Measurements from ENCODE around the gene PTEN. TPM values are rescaled to one million over a fixed set of nuclear protein-coding genes. Genes with fewer than 3 reads are reported as not detected.

The PTEN gene
- total RNA-seq, 1 experiment from 2014 or later: 66.0 TPM

DNA sequence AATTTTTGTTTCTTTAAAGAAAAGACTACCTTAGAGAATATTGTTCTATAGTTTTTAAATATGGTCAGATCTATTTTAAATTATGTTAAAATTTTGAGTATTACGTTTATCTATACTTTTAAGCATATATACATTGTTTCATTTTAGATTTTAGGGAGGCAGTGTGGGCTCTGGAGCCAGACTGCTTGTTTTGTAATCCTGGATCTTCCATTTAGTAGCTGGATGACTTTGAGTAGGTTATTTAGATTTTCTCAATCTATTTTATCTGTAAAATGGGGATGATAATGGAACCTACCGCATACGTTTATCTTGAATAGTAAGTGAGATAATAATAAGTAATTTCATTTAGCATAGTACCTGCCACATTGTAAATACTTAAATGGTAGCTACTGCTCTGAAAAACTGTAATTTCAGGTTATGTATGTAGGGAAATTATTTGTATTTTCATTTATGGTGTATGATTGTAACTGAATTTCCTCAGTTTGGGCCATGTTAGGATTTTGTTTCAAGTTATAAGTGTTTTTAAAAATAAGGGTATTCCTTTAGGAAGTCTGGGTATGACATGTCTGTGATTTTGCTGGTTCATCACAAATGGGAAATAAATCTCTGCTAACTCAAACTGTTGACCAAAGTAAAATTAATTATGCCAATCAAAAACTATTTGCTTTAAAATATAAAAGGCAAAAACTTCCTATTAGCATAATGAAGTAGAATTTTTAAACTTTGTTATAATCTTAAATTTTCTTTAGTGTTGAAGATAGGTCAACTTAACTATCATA lies 6.5 kb downstream of the PTEN start:
- no peak for TF ChIP-seq CTCF (conservative IDR thresholded peaks at IDR 0.05; ENCODE audit: low read depth, low read length)
- TF ChIP-seq EZH2 (IDR thresholded peaks at IDR 0.05; ENCODE audit: borderline replicate concordance, low read depth, low read length, poor library complexity, severe bottlenecking): no peak
- Histone ChIP-seq H3K4me3 (ENCODE audit: low read depth, low read length, poor library complexity, severe bottlenecking) (no peak overlapping the region), H3K27me3 (replicated peaks; ENCODE audit: insufficient read depth, low read depth, low read length, poor library complexity) (no peaks in the 10 kb centered on the region), H3K9me3 (ENCODE audit: low read depth, low read length, poor library complexity, severe bottlenecking) (no peaks in the 10 kb centered on the region), H3K27ac (ENCODE audit: low read depth, low read length, poor library complexity, severe bottlenecking) (no peak overlapping the region), H3K36me3 (ENCODE audit: insufficient read depth, low read length, poor library complexity, severe bottlenecking) (peaks cover 8% of the 10 kb centered on the region), H3K4me1 (ENCODE audit: insufficient read depth, low read length, poor library complexity, severe bottlenecking) (peaks cover 38% of the 10 kb centered on the region)
- intact Hi-C loops (cut with micrococcal nuclease; ENCODE audit: unreplicated experiment): loop anchor here (5.0 to 10.0 kb wide), 2 partner anchors 57 to 105 kb away; no protein-coding TSS in a partner anchor
- POLR2A ChIA-PET (ENCODE audit: low non-redundant PET): no interaction called here
- no TSS peak for BruUV-seq (replicated peaks)
- CTCF ChIA-PET: no interaction called here
- no peak for DNase-seq (ENCODE audit: low spot score)

DNA sequence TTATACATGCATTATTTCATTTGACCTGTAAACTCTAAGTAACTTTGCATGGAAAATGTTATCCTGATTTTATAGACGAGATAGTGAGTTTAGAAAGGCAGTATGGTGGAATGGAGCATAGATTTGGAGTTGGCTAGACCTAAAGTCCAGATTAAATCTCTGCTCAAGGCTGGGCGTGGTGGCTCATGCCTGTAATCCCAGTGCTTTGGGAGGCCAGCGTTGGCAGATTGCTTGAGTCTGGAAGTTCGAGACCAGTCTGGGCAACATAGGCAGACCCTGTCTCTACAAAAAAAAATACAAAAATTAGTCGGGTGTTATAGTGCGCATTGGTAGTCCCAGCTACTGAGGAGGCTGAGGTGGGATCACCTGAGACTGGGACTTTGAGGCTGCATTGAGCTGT lies 9.4 kb downstream of the PTEN start:
- POLR2A ChIA-PET (ENCODE audit: low non-redundant PET): no interaction called here

GRCh38 chr10:87873656-87874055 lies 10.2 kb downstream of the PTEN start:
- no TSS peak for BruUV-seq (replicated peaks)
- Histone ChIP-seq H3K4me3 (ENCODE audit: low read depth, low read length, poor library complexity, severe bottlenecking) (no peak overlapping the region), H3K27ac (ENCODE audit: low read depth, low read length, poor library complexity, severe bottlenecking) (no peak overlapping the region), H3K4me1 (ENCODE audit: insufficient read depth, low read length, poor library complexity, severe bottlenecking) (peaks cover 55% of the 10 kb centered on the region), H3K9me3 (ENCODE audit: low read depth, low read length, poor library complexity, severe bottlenecking) (no peaks in the 10 kb centered on the region), H3K27me3 (replicated peaks; ENCODE audit: insufficient read depth, low read depth, low read length, poor library complexity) (no peaks in the 10 kb centered on the region), H3K36me3 (ENCODE audit: insufficient read depth, low read length, poor library complexity, severe bottlenecking) (peaks cover 8% of the 10 kb centered on the region)
- no peak for DNase-seq (ENCODE audit: low spot score)
- intact Hi-C loops (cut with micrococcal nuclease; ENCODE audit: unreplicated experiment): no loop called here
- TF ChIP-seq EZH2 (IDR thresholded peaks at IDR 0.05; ENCODE audit: borderline replicate concordance, low read depth, low read length, poor library complexity, severe bottlenecking) (no peak), CTCF (conservative IDR thresholded peaks at IDR 0.05; ENCODE audit: low read depth, low read length) (no peak)
- POLR2A ChIA-PET (ENCODE audit: low non-redundant PET): no interaction called here
- CTCF ChIA-PET: no interaction called here

More for the DNA sequence above, 9.4 kb downstream of the PTEN start:
- TF ChIP-seq EZH2 (IDR thresholded peaks at IDR 0.05; ENCODE audit: borderline replicate concordance, low read depth, low read length, poor library complexity, severe bottlenecking) (no peak), CTCF (conservative IDR thresholded peaks at IDR 0.05; ENCODE audit: low read depth, low read length) (no peak)
- no peaks in the 10 kb centered on the region for H3K9me3 ChIP-seq (ENCODE audit: low read depth, low read length, poor library complexity, severe bottlenecking)
- H3K27ac ChIP-seq (ENCODE audit: low read depth, low read length, poor library complexity, severe bottlenecking): no peak overlapping the region
- H3K4me3 ChIP-seq (ENCODE audit: low read depth, low read length, poor library complexity, severe bottlenecking): no peak overlapping the region
- H3K4me1 ChIP-seq (ENCODE audit: insufficient read depth, low read length, poor library complexity, severe bottlenecking): peaks cover 58% of the 10 kb centered on the region
- no peaks in the 10 kb centered on the region for H3K27me3 ChIP-seq (replicated peaks; ENCODE audit: insufficient read depth, low read depth, low read length, poor library complexity)
- peaks cover 8% of the 10 kb centered on the region for H3K36me3 ChIP-seq (ENCODE audit: insufficient read depth, low read length, poor library complexity, severe bottlenecking)
- no peak for DNase-seq (ENCODE audit: low spot score)
- intact Hi-C loops (cut with micrococcal nuclease; ENCODE audit: unreplicated experiment): no loop called here
- no TSS peak for BruUV-seq (replicated peaks)
- CTCF ChIA-PET: no interaction called here

All from A673 (cell line).